Measurements from ENCODE around the gene INTS6L. TPM values are rescaled to one million over a fixed set of nuclear protein-coding genes. Genes with fewer than 3 reads are reported as not detected.
A peak's percentile ranks its signal among the peaks of the same experiment; 100 is the strongest.

The INTS6L gene
- polyA plus RNA-seq, 1 donor from 2014 or later: 57.1 TPM

- Histone ChIP-seq H4K20me1 (ENCODE audit: insufficient read depth) (no peaks in the 10 kb centered on the region), H3K27ac (ENCODE audit: low read length) (no peak overlapping the region), H3F3A (ENCODE audit: insufficient read depth, low read length, poor library complexity, severe bottlenecking) (no peaks in the 10 kb centered on the region), H3K27me3 (ENCODE audit: insufficient read depth, low read depth, low read length) (no peaks in the 10 kb centered on the region), H3K9me2 (ENCODE audit: insufficient read depth, low read length) (no peaks in the 10 kb centered on the region), H2AFZ (ENCODE audit: low read depth, low read length) (no peak overlapping the region), H3K36me3 (ENCODE audit: insufficient read depth, low read length) (no peaks in the 10 kb centered on the region), H3K4me2 (ENCODE audit: low read length) (no peak overlapping the region), H3K9me3 (ENCODE audit: low read length) (no peaks in the 10 kb centered on the region), H3K9ac (ENCODE audit: low read length) (no peak overlapping the region), H3K79me2 (replicated peaks; ENCODE audit: insufficient read depth, low read length) (no peaks in the 10 kb centered on the region), H3K4me3 (ENCODE audit: low read length) (no peak overlapping the region)
- no peak for TF ChIP-seq EZH2 (IDR thresholded peaks at IDR 0.05; ENCODE audit: borderline replicate concordance, insufficient read depth, low read length, poor library complexity, severe bottlenecking)
- no peak for TF ChIP-seq REST (IDR thresholded peaks at IDR 0.05; ENCODE audit: borderline replicate concordance)
- TF ChIP-seq, protein P1, sequence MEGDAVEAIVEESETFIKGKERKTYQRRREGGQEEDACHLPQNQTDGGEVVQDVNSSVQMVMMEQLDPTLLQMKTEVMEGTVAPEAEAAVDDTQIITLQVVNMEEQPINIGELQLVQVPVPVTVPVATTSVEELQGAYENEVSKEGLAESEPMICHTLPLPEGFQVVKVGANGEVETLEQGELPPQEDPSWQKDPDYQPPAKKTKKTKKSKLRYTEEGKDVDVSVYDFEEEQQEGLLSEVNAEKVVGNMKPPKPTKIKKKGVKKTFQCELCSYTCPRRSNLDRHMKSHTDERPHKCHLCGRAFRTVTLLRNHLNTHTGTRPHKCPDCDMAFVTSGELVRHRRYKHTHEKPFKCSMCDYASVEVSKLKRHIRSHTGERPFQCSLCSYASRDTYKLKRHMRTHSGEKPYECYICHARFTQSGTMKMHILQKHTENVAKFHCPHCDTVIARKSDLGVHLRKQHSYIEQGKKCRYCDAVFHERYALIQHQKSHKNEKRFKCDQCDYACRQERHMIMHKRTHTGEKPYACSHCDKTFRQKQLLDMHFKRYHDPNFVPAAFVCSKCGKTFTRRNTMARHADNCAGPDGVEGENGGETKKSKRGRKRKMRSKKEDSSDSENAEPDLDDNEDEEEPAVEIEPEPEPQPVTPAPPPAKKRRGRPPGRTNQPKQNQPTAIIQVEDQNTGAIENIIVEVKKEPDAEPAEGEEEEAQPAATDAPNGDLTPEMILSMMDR (IDR thresholded peaks at IDR 0.05; ENCODE audit: poor library complexity, severe bottlenecking): no peak
- no peak for TF ChIP-seq RAD21 (conservative IDR thresholded peaks at IDR 0.05)
- no peak for TF ChIP-seq EP300 (conservative IDR thresholded peaks at IDR 0.05; ENCODE audit: poor library complexity, severe bottlenecking)
- TF ChIP-seq TAF1 (IDR thresholded peaks at IDR 0.05; ENCODE audit: low read depth): no peak
- TF ChIP-seq MXI1 (conservative IDR thresholded peaks at IDR 0.05; ENCODE audit: poor library complexity, severe bottlenecking): no peak
- no peak for TF ChIP-seq SMC3 (conservative IDR thresholded peaks at IDR 0.05; ENCODE audit: poor library complexity)
- TF ChIP-seq POLR2AphosphoS5 (IDR thresholded peaks at IDR 0.05): no peak
These were observed 15.1 kb upstream of the INTS6L start for GRCh38 chrX:135505351-135505750.

- no peaks in the 10 kb centered on the region for H3K36me3 ChIP-seq (ENCODE audit: insufficient read depth, low read length)
- H3K27ac ChIP-seq (ENCODE audit: low read length): no peak overlapping the region
- TF ChIP-seq POLR2AphosphoS5 (IDR thresholded peaks at IDR 0.05) (no peak), RAD21 (conservative IDR thresholded peaks at IDR 0.05) (no peak), REST (IDR thresholded peaks at IDR 0.05; ENCODE audit: borderline replicate concordance) (no peak), EP300 (conservative IDR thresholded peaks at IDR 0.05; ENCODE audit: poor library complexity, severe bottlenecking) (peak; percentile 27)
- H3K9me3 ChIP-seq (ENCODE audit: low read length): no peaks in the 10 kb centered on the region
- no peak overlapping the region for H3K4me2 ChIP-seq (ENCODE audit: low read length)
- H3K9me2 ChIP-seq (ENCODE audit: insufficient read depth, low read length): no peaks in the 10 kb centered on the region
- H4K20me1 ChIP-seq (ENCODE audit: insufficient read depth): no peaks in the 10 kb centered on the region
- no peak overlapping the region for H2AFZ ChIP-seq (ENCODE audit: low read depth, low read length)
- no peaks in the 10 kb centered on the region for H3K27me3 ChIP-seq (ENCODE audit: insufficient read depth, low read depth, low read length)
- H3K9ac ChIP-seq (ENCODE audit: low read length): no peak overlapping the region
- no peak overlapping the region for H3K4me3 ChIP-seq (ENCODE audit: low read length)
- no peaks in the 10 kb centered on the region for H3K79me2 ChIP-seq (replicated peaks; ENCODE audit: insufficient read depth, low read length)
- no peaks in the 10 kb centered on the region for H3F3A ChIP-seq (ENCODE audit: insufficient read depth, low read length, poor library complexity, severe bottlenecking)
These were observed 10.6 kb upstream of the INTS6L start for GRCh38 chrX:135509885-135510284.

Data from neural cell (in vitro differentiated cells).